ENCODE data around the gene MYT1. TPM values are rescaled to one million over a fixed set of nuclear protein-coding genes. Genes with fewer than 3 reads are reported as not detected.
"Not testable (repeated sequence)": the region's sequence is repeated elsewhere in the genome, so short reads cannot be mapped to it uniquely, and the experiment has no call there.

Gene MYT1
- total RNA-seq, 2 donors from 2014 or later: 0.15 TPM; not detected in 1

DNA sequence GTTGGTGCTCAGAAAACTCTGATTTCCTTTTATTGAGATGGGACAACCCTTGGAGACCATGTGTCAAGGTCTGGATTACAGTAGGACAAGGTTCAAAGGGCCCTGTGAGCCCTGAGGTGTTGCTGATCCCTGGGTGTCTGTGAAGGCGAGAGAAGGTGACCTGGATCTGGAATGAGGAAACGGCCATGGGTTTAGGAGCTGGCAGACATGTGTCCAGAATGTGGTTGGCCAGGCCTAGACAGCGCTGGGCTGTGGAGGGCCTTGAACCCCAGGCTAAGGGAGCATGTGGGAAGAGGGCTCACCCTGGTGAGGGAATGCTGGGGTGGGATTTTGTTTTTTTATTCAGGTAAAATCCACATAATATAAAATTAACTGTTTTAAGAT is 116.2 kb downstream of the MYT1 start:
- no peak for TF ChIP-seq CTCF (IDR thresholded peaks at IDR 0.05)
- Histone ChIP-seq H3K4me3 (no peak overlapping the region), H3K27me3 (no peaks in the 10 kb centered on the region), H3K27ac (no peak overlapping the region), H3K4me1 (no peaks in the 10 kb centered on the region), H3K9me3 (no peaks in the 10 kb centered on the region), H3K36me3 (no peaks in the 10 kb centered on the region)
- DNase-seq (ENCODE audit: low spot score): no peak

DNA sequence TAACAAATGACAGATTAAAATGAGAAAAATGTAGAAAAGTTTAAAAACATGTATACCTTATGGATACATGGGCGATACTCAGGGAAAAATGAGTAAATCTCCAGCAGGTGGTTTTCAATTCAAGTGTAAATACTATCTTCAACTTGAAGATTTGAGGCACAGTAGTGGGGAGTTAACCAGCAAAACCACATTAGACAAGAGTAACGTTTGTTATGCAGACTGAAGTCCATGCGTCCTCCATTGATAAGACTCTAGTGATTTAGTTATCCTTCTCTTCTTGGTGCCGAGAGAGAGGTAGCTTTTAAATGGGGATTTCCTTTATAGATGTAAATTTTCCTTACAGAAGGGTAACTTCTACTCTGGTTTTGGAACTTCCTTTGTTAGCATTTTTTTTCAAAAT is 119.4 kb downstream of the MYT1 start:
- Histone ChIP-seq H3K27me3 (no peaks in the 10 kb centered on the region), H3K4me1 (no peaks in the 10 kb centered on the region), H3K27ac (no peak overlapping the region), H3K4me3 (no peak overlapping the region), H3K36me3 (no peaks in the 10 kb centered on the region), H3K9me3 (no peaks in the 10 kb centered on the region)
- no peak for DNase-seq (ENCODE audit: low spot score)
- no peak for TF ChIP-seq CTCF (IDR thresholded peaks at IDR 0.05)

- not testable (repeated sequence) for H3K9me3 ChIP-seq, H3K27me3 ChIP-seq, H3K27ac ChIP-seq, H3K36me3 ChIP-seq, H3K4me3 ChIP-seq, H3K4me1 ChIP-seq
- DNase-seq (ENCODE audit: low spot score): peak; percentile 74
- TF ChIP-seq CTCF (IDR thresholded peaks at IDR 0.05): peak; percentile 77 to 84
These were observed 121.6 kb downstream of the MYT1 start for GRCh38 chr20:64285579-64286446.

GRCh38 chr20:64286447-64287263 is 122.4 kb downstream of the MYT1 start:
- H3K4me1 ChIP-seq; DNase-seq (ENCODE audit: low spot score); H3K9me3 ChIP-seq; H3K27ac ChIP-seq; H3K4me3 ChIP-seq; H3K27me3 ChIP-seq; H3K36me3 ChIP-seq: not testable (repeated sequence)

- H3K4me1 ChIP-seq; H3K27me3 ChIP-seq; H3K36me3 ChIP-seq; DNase-seq (ENCODE audit: low spot score); H3K4me3 ChIP-seq; H3K27ac ChIP-seq; H3K9me3 ChIP-seq: not testable (repeated sequence)
These were observed 123.0 kb downstream of the MYT1 start for GRCh38 chr20:64287264-64287590.

Other genes starting within 250 kb of the MYT1 start
- gene UCKL1, start 208.0 kb upstream of the MYT1 start, total RNA-seq: 10 to 100 TPM; 25.9 to 27.6 TPM
- gene ZNF512B, start 194.5 kb upstream of the MYT1 start, total RNA-seq: 1 to 10 TPM; 7.0 to 8.3 TPM
- 1 to 10 TPM; 3.1 to 3.7 TPM for gene SAMD10, start 184.8 kb upstream of the MYT1 start, total RNA-seq
- 10 to 100 TPM; 32.9 to 43.6 TPM for gene PRPF6, start 183.3 kb upstream of the MYT1 start, total RNA-seq
- under 1 TPM; 0.07 to 0.35 TPM for gene C20orf204, start 128.3 kb upstream of the MYT1 start, total RNA-seq
- gene SOX18, start 114.8 kb upstream of the MYT1 start, total RNA-seq: 10 to 100 TPM; 15.1 to 17.2 TPM
- gene TCEA2, start 101.3 kb upstream of the MYT1 start, total RNA-seq: 10 to 100 TPM; 17.8 to 25.5 TPM
- gene RGS19, start 84.9 kb upstream of the MYT1 start, total RNA-seq: 10 to 100 TPM in 1 of 2 donors, 1 to 10 TPM in 1; 7.8 to 14.1 TPM
- 1 to 10 TPM in 1 of 2 donors, under 1 TPM in 1; 0.75 to 1.4 TPM for gene OPRL1, start 84.4 kb upstream of the MYT1 start, total RNA-seq
- not detected for gene LKAAEAR1, start 80.1 kb upstream of the MYT1 start, total RNA-seq
- not detected for gene NPBWR2, start 56.9 kb upstream of the MYT1 start, total RNA-seq
- gene PCMTD2, start 91.3 kb downstream of the MYT1 start, total RNA-seq: 100 to 1,000 TPM in 1 of 2 donors, 10 to 100 TPM in 1; 83.3 to 180 TPM

All from right atrium auricular region (tissue), 2 donors.